Stimulated activated CD4-positive, alpha-beta T cell treated with anti-CD3 and anti-CD28 coated beads, Interleukin-15, amount 100 ng/mL, for 24 hours (primary cell): ENCODE measurements around the gene ARHGAP45.
A peak's percentile ranks its signal among the peaks of the same experiment; 100 is the strongest.

Experiments
- DNase-seq: peaks from one replicate; pipeline ENCODE4 v3.0.0-alpha.2; 2020

The ARHGAP45 gene

DNA sequence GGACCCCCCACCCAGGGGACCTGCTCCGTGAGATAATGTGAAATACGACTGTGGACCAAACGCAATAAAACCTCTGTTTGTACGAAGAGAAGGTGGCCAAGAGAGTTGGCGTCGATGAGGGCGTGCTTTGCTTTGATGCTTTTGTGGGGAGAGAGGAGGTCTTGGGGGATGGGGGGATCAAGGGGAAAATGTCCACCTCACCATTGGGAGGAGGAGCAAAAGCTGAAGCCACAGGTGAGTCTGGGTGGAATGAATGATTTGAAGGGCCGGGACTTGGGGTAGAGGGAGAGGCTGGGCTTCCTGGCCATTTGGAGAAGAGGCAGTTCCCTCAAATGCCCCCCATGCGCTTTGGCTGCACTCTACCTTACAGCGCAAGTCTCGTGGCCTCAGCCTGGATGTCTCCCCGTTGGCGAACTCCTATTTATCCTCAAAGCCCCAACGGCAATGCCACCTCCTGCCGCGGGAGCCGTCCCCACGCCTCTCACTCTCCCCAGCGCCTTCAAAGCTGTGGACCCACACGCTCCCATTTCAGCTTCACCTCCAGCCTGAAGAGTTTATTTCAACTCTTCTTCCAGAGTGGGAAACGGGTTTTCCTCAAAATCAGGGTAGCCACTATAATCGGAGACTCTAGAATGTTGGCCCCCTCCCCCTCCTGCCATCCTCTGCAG lies 27.9 kb upstream of the ARHGAP45 start:
- DNase-seq: no peak

DNA sequence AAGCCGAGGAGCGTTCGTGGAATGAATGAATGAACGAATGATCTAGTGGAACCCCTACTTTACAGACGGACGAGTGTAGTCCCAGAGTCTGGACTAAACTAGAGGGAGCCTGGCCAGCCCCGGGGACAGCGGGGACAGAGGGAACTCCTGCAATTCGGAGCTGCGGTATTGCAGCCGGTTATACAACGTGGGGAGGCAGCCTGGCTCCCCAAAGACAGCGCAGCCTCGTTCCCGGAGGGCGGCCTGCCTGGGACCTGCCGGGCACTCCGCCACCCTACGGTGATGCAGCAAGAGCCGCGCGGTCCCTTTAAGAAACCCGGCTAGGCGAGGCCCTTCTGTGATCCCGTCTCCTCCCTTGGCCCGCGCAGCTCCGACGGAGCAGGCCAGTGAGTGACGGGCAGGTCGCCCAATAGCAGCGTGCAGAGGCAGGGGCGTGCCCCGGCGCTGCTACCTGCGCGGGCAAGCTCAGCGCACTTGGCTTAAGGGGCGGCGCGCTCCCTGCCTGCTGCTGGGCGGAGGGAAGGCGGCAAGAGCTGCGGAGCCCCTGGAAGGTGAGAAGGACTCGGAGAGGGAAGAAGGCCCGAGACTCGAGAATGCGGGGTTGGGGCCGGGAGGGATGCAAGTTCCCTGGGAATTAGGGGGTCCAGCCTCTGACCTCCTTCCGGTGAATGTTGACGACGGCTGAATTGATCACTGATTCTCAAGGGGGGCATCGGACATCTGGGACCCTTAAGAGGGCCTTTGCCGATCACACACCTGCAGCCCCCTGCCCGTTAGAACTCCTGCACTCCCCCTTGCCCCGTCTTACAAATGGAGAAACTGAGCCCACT lies 27.1 kb upstream of the ARHGAP45 start, which contains the start of gene ABCA7:
ABCA7 (plus strand) TSS at position 462 of the 830 bp plus-strand sequence. CDS start 1,255 bp downstream, outside the sequence.
- DNase-seq: peak; percentile 100

DNA sequence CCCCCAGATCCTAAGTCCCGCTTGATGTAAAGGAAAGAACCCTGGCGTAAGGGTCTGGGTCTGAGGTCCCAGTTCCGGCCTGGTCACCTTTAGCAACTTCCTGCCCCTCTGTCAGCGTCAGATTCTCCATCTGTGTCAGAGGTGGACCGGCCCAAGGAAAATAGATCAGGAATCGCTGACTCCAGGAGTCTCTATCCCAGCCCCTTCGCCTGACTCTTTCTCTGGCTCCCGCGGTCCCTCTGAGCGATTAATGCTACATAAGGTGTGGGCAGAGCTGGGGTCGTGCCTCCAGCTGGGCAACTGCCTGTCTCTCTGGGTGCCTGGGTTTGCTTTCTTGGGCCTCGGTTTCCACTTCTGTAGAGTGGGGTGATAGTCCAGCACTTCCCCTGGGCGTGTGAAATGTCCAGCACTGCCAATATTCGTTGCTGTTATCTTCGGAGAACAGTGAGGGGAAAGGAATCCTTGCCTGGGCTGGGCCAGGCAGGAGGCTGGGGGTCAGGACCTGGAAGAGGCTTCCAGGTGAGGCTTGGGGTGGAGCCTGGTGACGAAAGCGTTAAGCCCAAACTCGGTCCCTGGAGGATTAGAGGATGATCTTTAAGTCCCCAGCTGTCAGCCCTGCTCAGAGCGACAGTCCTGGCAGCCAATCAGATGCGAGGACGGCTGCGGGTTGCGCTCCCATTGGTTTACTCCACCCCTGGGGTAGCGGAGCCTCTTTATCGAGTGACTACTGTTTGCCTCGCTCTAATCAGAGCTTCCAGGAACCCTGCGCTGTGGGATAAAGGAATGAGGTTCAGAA lies 26.3 kb upstream of the ARHGAP45 start:
- DNase-seq: peak; percentile 94

DNA sequence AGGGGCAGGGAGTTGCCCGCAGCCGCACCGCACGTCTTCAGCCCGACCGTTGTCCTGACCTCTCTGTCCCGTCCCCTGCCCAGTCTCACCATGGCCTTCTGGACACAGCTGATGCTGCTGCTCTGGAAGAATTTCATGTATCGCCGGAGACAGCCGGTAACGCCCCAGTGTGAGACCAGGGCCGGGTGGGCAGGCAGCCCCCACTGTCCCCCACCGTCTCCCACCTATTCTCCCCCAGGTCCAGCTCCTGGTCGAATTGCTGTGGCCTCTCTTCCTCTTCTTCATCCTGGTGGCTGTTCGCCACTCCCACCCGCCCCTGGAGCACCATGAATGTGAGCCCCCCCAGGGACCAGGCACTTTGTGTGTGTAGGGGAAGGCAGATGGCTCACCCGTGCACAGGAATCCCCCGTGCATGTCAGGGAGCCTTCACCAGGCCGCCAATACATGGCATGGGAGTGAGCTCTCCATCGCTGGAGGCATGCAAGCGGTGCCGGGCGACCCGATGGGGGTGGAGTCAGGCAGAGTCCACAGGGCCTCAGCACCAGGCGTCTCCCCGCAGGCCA lies 25.6 kb upstream of the ARHGAP45 start:
- DNase-seq: no peak

DNA sequence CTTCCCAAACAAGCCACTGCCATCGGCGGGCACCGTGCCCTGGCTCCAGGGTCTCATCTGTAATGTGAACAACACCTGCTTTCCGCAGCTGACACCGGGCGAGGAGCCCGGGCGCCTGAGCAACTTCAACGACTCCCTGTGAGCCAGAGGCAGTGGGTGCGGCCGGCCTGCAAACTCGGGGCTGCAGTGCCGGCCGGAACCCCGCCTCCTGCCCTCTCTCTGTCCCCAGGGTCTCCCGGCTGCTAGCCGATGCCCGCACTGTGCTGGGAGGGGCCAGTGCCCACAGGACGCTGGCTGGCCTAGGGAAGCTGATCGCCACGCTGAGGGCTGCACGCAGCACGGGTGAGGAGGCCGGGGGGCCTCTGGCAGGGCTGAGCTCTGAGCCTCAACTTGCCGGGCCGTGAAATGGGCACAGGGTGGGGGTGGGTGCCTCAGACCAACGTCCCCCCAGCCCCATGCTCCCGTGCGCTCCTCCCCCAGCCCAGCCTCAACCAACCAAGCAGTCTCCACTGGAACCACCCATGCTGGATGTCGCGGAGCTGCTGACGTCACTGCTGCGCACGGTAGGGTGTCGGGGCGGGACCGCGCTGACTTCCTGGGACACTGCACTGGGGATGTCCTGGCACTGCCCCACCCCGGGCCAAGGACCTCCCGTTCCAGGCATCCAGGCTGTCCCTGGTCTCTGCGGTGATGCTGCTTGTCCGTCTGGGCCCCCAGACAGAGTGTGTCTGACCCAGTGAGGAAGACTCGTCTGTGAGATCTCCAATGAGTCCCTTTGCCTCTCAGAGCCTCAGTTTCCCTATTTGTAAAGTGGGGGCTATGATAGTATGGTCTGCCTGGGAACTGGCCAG lies 24.9 kb upstream of the ARHGAP45 start:
- DNase-seq: no peak

DNA sequence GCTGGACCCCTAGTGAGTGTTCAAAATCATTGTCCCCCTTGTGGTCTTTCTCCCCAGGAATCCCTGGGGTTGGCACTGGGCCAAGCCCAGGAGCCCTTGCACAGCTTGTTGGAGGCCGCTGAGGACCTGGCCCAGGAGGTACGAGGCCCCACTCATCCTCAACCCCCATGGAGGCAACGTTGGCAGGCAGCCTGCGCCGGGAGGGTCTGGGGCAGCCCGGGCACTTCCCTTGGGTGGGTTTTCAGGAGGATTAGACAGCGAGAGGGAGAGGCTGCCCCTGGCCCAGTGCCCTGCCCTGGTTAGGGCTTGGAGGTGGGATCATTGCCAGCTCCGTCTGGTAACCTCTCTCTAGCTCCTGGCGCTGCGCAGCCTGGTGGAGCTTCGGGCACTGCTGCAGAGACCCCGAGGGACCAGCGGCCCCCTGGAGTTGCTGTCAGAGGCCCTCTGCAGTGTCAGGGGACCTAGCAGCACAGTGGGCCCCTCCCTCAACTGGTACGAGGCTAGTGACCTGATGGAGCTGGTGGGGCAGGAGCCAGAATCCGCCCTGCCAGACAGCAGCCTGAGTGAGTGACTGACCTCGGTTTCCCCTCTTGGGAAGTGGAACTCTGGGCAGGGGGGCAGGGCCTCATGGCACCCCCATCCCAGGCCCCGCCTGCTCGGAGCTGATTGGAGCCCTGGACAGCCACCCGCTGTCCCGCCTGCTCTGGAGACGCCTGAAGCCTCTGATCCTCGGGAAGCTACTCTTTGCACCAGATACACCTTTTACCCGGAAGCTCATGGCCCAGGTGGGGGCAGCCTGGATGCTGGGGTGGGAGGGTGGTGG lies 24.1 kb upstream of the ARHGAP45 start:
- no peak for DNase-seq

DNA sequence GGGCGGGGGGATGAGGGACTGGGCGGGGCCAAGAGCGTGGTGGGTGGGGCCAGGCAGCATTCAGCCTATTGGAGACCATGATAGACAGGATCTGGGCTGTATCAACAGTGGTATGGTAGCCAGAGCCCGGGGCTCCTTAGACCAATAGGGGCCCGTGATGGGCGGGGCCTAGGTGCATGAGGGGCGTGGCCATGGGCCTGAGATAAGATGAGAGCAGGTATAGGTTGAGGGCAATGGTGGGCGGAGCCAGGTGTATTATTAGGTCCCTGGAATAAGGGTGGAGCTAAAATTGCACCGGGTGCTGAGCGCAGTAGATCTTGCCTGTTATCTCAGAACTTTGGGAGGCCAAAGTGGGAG lies 21.7 kb upstream of the ARHGAP45 start:
- peak; percentile 80 for DNase-seq

DNA sequence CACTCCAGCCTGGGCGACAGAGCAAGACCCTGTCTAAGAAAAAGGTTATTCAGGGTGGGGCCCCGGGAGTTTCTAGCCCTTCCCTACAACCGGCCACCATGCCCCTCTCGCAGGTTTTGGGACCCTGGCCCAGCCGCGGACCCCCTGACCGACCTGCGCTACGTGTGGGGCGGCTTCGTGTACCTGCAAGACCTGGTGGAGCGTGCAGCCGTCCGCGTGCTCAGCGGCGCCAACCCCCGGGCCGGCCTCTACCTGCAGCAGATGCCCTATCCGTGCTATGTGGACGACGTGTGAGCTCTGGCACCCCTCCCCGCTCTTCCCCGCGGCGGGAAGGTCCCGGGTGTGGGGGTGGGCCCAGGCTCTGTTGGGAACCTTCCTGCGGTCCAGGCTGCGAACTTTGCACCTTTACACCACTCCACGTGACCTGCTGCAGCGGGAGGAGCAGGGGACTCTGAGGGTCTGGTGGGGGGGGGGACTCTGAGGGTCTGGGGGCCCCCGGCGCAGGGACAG lies 20.8 kb upstream of the ARHGAP45 start:
- no peak for DNase-seq

DNA sequence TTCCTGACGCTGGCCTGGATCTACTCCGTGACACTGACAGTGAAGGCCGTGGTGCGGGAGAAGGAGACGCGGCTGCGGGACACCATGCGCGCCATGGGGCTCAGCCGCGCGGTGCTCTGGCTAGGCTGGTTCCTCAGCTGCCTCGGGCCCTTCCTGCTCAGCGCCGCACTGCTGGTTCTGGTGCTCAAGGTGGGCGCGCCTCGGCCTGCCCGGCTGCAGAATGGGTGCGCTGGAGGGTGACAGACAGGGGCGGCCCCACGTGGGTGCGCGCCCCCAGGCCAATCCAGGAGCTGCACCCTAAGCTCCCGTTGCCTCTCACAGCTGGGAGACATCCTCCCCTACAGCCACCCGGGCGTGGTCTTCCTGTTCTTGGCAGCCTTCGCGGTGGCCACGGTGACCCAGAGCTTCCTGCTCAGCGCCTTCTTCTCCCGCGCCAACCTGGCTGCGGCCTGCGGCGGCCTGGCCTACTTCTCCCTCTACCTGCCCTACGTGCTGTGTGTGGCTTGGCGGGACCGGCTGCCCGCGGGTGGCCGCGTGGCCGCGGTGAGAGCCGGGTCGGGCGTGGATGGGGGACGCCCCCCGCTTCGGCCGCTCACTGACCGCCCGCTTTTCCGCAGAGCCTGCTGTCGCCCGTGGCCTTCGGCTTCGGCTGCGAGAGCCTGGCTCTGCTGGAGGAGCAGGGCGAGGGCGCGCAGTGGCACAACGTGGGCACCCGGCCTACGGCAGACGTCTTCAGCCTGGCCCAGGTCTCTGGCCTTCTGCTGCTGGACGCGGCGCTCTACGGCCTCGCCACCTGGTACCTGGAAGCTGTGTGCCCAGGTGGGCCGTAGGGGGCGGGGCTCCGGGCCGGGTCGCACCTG lies 19.9 kb upstream of the ARHGAP45 start:
- no peak for DNase-seq

DNA sequence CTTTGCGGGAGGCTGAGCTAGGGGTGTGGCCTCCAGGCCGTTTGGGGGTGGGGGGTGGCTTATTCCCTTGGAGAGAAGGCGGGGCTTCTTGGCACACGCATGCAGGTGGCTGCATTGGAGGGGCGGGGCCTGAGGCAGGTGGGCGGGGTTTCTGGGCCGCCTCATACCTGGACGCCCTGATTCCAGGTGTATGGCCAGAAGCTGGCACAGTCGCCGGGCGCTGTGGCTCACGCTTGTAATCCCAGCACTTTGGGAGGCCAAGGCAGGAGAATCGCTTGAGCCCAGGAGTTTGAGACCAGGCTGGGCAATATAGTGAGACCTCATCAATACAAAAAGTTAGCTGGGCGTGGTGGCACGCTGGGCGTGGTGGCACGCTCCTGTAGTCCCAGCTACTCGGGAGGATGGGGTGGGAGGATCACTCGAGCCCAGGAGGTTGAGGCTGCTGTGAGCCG lies 19.2 kb upstream of the ARHGAP45 start:
- no peak for DNase-seq

DNA sequence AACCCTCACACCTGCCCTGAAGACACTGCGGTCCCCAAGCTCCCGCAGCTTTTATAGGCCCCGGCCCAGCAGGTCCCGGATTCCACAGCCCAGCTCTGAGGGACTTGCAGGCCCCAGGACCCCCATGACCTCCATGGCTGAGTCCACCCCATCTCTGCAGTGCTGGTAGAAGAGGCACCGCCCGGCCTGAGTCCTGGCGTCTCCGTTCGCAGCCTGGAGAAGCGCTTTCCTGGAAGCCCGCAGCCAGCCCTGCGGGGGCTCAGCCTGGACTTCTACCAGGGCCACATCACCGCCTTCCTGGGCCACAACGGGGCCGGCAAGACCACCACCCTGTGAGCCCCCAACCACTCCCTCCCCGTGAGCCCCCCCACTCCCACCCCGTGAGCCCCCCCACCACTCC lies 17.9 kb upstream of the ARHGAP45 start:
- no peak for DNase-seq

DNA sequence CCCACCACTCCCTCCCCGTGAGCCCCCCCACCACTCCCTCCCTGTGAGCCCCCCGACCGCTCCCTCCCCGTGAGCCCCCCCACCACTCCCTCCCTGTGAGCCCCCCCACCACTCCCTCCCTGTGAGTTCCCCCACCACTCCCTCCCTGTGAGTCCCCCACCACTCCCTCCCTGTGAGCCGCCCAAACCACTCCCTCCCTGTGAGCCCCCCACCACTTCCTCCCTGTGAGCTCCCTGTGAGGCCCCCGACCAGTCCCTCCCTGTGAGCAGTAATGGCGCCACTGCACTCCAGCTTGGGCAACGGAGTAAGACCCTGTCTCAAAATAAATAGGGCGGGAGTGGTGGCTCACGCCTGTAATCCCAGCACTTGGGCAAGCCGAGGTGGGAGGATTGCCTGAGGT lies 17.2 kb upstream of the ARHGAP45 start:
- DNase-seq: no peak

DNA sequence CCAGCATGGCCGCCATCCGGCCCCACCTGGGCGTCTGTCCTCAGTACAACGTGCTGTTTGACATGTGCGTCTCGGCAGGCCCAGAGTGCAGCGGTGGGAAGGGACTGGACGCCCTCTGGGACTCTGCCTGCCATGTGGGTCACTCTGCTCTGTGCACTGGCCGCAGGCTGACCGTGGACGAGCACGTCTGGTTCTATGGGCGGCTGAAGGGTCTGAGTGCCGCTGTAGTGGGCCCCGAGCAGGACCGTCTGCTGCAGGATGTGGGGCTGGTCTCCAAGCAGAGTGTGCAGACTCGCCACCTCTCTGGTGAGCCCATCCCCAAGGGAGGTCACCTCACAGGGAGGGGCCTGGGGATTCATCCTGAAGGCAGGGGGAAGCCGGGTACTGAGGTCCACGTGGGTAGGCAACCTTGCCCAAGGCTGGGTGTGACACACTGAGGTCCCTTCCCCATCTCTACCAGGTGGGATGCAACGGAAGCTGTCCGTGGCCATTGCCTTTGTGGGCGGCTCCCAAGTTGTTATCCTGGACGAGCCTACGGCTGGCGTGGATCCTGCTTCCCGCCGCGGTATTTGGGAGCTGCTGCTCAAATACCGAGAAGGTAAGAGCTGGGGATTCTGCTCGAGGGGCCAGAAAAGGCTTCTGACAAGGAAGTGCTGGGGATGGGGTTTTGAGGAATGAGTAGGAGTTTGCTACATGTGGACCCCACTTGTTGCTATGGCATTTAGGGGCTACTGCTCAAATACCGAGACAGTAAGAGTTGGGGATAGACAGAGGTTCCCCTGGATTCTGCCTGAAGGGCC lies 15.8 kb upstream of the ARHGAP45 start:
- DNase-seq: no peak

DNA sequence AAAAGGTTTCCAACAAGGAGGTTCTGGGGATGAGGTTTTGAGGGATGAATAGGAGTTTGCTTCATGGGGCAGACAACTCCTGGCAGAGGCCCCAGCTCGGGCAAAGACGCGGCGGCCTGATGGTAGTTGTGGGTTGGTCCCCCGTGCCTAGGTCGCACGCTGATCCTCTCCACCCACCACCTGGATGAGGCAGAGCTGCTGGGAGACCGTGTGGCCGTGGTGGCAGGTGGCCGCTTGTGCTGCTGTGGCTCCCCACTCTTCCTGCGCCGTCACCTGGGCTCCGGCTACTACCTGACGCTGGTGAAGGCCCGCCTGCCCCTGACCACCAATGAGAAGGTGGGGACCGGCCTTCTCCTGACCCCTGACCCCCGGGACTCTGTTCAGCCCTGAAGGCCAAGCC lies 15.2 kb upstream of the ARHGAP45 start:
- DNase-seq: no peak

DNA sequence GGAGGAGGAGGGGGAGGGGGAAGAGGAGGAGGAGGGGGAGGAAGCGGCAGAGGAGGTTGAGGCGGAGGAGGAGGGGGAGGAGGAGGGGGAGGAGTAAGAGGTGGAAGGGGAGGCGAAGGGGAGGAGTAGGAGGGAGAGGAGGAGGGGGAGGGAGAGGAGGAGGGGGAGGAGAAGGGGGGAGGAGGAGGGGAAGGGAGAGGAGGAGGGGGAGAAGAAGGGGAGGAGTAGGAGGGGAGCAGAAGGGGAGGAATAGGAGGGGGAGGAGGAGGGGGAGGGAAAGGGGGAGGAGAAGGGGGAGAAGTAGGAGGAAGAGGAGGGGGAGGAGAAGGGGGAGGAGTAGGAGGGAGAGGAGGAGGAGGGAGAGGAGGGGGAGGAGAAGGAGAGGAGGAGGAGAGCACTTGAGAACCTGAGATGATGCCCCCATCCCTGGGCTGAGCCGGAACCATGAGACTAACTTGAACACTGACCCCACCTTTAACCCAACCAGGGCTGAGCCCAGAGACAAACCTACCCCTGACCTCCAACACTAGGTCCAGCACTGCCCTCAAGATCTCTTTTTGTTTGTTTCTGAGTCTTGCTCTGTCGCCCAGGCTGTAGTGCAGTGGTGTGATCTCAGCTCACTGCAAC lies 14.5 kb upstream of the ARHGAP45 start:
- no peak for DNase-seq

DNA sequence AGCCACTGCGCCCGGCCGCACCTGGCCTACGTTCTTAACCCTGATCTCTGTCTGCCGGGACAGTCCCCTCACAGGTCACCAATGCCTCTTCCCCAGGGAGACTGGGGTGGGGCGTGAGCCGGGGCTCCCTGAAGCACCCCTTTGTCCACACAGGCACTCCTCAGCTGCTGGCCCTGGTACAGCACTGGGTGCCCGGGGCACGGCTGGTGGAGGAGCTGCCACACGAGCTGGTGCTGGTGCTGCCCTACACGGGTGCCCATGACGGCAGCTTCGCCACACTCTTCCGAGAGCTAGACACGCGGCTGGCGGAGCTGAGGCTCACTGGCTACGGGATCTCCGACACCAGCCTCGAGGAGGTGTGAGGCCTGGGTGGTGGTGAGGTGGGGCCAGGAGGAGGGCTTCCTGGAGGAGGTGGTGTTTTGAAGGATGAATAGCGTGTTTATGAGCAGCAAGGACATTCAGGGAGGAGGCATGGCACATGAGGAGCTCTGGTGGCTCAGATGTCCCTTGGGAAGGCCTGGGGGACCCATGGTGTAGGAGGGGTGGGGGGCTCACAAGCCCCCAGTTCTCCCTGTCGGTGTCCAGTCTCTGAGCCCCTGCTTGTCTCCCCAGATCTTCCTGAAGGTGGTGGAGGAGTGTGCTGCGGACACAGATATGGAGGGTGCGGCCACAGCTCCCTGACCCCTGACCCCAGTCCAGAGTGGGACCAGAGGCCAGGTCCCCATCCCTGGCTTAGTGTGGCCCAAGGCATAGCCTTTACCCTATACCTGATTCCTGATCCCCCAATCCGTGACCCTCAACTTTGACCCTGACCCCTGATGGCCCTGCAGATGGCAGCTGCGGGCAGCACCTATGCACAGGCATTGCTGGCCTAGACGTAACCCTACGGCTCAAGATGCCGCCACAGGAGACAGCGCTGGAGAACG lies 13.5 kb upstream of the ARHGAP45 start:
- no peak for DNase-seq
